SK-N-SH treated with all-trans-retinoic acid at 6 μM for 48 hours (cell line): Measurements from ENCODE around the gene KRT6B.

Experiments used
- ATAC-seq: fragments of 200-7000 bp; cut with Tn5 transposase; 3 replicates; pipeline ENCODE4 v1.9.1; 2020; ENCODE audit warnings: mild to moderate bottlenecking, moderate library complexity
- ARNTL ChIP-seq: fragments of 450-650 bp; formaldehyde crosslinking; IDR thresholded peaks from 2 replicates; pipeline ENCODE4 v1.5.0; 2020; ENCODE audit warnings: low read depth, mild to moderate bottlenecking, moderate library complexity, borderline replicate concordance
- BACH2 ChIP-seq: fragments of 250-450 bp; sonication (Bioruptor Pico); IDR thresholded peaks from 2 replicates; pipeline ENCODE4 v1.9.0; 2021; ENCODE audit warnings: mild to moderate bottlenecking, borderline replicate concordance
- CREB5 ChIP-seq: fragments of 250-450 bp; sonication (Bioruptor Pico); IDR thresholded peaks from 2 replicates; pipeline ENCODE4 v1.5.1; 2020; ENCODE audit warnings: low read depth, mild to moderate bottlenecking, moderate library complexity
- CSDC2 ChIP-seq: fragments of 250-450 bp; sonication (Bioruptor Pico); IDR thresholded peaks from 2 replicates; pipeline ENCODE4 v1.5.0; 2020; ENCODE audit warnings: mild to moderate bottlenecking, moderate library complexity
- CSRNP3 ChIP-seq: fragments of 250-450 bp; sonication (Bioruptor Pico); IDR thresholded peaks from 2 replicates; pipeline ENCODE4 v1.5.1; 2021; ENCODE audit warnings: mild to moderate bottlenecking, moderate library complexity
- GLIS3 ChIP-seq: fragments of 250-450 bp; sonication (Bioruptor Pico); IDR thresholded peaks from 2 replicates; pipeline ENCODE4 v1.5.0; 2020; ENCODE audit warnings: mild to moderate bottlenecking, moderate library complexity
- ISL1 ChIP-seq: fragments of 250-450 bp; sonication (Bioruptor Pico); IDR thresholded peaks from 2 replicates; pipeline ENCODE4 v2.1.2; 2022; ENCODE audit warnings: mild to moderate bottlenecking, moderate library complexity
- OSR1 ChIP-seq: fragments of 250-450 bp; sonication (Bioruptor Pico); IDR thresholded peaks from 2 replicates; pipeline ENCODE4 v1.8.0; 2022; ENCODE audit warnings: moderate library complexity, mild to moderate bottlenecking, inconsistent platforms
- PATZ1 ChIP-seq: fragments of 250-450 bp; sonication (Bioruptor Pico); IDR thresholded peaks from 2 replicates; pipeline ENCODE4 v1.8.0; 2020; ENCODE audit warnings: mild to moderate bottlenecking, moderate library complexity, borderline replicate concordance
- POU6F1 ChIP-seq: fragments of 250-450 bp; sonication (Bioruptor Pico); IDR thresholded peaks from 2 replicates; pipeline ENCODE4 v1.8.0; 2021; ENCODE audit warnings: low read depth, mild to moderate bottlenecking, moderate library complexity, borderline replicate concordance
- RARB ChIP-seq: fragments of 250-450 bp; sonication (Bioruptor Pico); IDR thresholded peaks from 2 replicates; pipeline ENCODE4 v1.8.0; 2021; ENCODE audit warnings: mild to moderate bottlenecking, moderate library complexity
- SNAI2 ChIP-seq: fragments of 250-450 bp; sonication (Bioruptor Pico); IDR thresholded peaks from 2 replicates; pipeline ENCODE4 v1.5.0; 2020; ENCODE audit warnings: mild to moderate bottlenecking, moderate library complexity
- TCF4 ChIP-seq: fragments of 250-450 bp; sonication (Bioruptor Pico); IDR thresholded peaks from 2 replicates; pipeline ENCODE4 v1.8.0; 2021; ENCODE audit warnings: mild to moderate bottlenecking, moderate library complexity, borderline replicate concordance
- TOX ChIP-seq: fragments of 250-450 bp; sonication (Bioruptor Pico); IDR thresholded peaks from 2 replicates; pipeline ENCODE4 v1.8.0; 2021; ENCODE audit warnings: mild to moderate bottlenecking, moderate library complexity, borderline replicate concordance
- ZFP3 ChIP-seq: fragments of 250-450 bp; sonication (Bioruptor Pico); IDR thresholded peaks from 2 replicates; pipeline ENCODE4 v1.5.0; 2020; ENCODE audit warnings: mild to moderate bottlenecking, moderate library complexity
- ZFP30 ChIP-seq: fragments of 450-650 bp; formaldehyde crosslinking; IDR thresholded peaks from 2 replicates; pipeline ENCODE4 v1.5.0; 2022; ENCODE audit warnings: mild to moderate bottlenecking, moderate library complexity
- ZNF565 ChIP-seq: fragments of 450-650 bp; formaldehyde crosslinking; conservative IDR thresholded peaks from 2 replicates; pipeline ENCODE4 v1.5.0; 2020; ENCODE audit warnings: low read depth, mild to moderate bottlenecking, moderate library complexity
- ZNF70 ChIP-seq: fragments of 450-650 bp; formaldehyde crosslinking; IDR thresholded peaks from 2 replicates; pipeline ENCODE4 v1.5.0; 2020; ENCODE audit warnings: mild to moderate bottlenecking, moderate library complexity
- TF ChIP-seq, protein P1 (sequence below): fragments of 250-450 bp; sonication (Bioruptor Pico); IDR thresholded peaks from 2 replicates; pipeline ENCODE4 v1.5.0; 2020; ENCODE audit warnings: mild to moderate bottlenecking, moderate library complexity

KRT6B gene

DNA sequence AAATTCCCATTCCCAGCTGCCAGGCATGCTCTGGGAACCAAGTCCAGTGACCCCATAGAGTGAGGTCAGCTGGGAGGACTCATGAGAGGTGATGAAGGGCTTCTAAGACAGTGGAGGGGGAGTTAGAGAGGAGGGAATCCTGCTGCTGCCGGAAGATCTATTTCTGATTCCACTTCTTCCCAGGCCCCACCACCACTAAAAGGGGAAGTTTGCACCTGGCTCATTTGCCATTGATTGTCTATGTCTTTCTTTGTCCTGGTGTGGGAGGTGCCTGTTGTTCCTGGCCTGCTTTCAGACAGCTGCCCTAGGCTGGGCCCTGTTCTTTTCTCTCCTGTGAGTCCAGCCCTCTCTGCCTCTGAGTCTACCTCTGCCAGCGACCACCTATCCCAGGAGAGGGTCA, 44.1 kb upstream of the KRT6B start:
- no peak for ATAC-seq
- TF ChIP-seq PATZ1 (CRISPR knock-in tag) = no peak
- no peak for TF ChIP-seq BACH2
- no peak for TF ChIP-seq ZFP30 (CRISPR knock-in tag)
- TF ChIP-seq ISL1 = no peak
- TF ChIP-seq ZFP3 = no peak
- no peak for TF ChIP-seq RARB (CRISPR knock-in tag)
- no peak for TF ChIP-seq SNAI2
- no peak for TF ChIP-seq OSR1 (CRISPR knock-in tag)
- TF ChIP-seq ZNF70 = no peak
- no peak for TF ChIP-seq ARNTL (CRISPR knock-in tag)
- TF ChIP-seq CSRNP3 (CRISPR knock-in tag) = no peak
- TF ChIP-seq TOX (CRISPR knock-in tag) = no peak
- TF ChIP-seq POU6F1 (CRISPR knock-in tag) = no peak
- TF ChIP-seq, protein P1, sequence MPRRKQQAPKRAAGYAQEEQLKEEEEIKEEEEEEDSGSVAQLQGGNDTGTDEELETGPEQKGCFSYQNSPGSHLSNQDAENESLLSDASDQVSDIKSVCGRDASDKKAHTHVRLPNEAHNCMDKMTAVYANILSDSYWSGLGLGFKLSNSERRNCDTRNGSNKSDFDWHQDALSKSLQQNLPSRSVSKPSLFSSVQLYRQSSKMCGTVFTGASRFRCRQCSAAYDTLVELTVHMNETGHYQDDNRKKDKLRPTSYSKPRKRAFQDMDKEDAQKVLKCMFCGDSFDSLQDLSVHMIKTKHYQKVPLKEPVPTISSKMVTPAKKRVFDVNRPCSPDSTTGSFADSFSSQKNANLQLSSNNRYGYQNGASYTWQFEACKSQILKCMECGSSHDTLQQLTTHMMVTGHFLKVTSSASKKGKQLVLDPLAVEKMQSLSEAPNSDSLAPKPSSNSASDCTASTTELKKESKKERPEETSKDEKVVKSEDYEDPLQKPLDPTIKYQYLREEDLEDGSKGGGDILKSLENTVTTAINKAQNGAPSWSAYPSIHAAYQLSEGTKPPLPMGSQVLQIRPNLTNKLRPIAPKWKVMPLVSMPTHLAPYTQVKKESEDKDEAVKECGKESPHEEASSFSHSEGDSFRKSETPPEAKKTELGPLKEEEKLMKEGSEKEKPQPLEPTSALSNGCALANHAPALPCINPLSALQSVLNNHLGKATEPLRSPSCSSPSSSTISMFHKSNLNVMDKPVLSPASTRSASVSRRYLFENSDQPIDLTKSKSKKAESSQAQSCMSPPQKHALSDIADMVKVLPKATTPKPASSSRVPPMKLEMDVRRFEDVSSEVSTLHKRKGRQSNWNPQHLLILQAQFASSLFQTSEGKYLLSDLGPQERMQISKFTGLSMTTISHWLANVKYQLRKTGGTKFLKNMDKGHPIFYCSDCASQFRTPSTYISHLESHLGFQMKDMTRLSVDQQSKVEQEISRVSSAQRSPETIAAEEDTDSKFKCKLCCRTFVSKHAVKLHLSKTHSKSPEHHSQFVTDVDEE (CRISPR knock-in tag) = no peak

DNA sequence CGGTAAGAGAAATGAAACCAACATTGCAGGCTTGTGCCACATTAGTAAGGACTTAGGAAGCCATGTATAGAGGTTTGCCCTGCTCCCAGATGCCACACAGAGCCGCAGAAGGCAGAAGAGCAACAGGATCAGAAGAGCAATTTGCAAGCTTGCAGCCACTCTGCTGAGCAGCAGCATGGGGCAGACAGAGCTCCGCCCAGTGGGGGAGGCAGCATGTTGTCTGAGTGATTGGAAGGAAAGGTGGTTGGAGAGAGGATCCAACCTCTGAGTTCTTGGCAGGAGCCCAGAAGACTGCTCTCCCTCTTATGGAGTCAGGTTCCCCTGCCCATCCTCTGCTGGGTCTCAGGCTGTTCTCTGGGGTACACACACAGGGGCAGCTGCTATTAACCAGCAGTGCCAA, 43.4 kb upstream of the KRT6B start:
- no peak for TF ChIP-seq RARB (CRISPR knock-in tag)
- TF ChIP-seq CREB5 (CRISPR knock-in tag) = no peak
- TF ChIP-seq TOX (CRISPR knock-in tag) = no peak
- no peak for TF ChIP-seq CSDC2
- no peak for TF ChIP-seq ISL1
- TF ChIP-seq, all 23 proteins: peak for 0
- ATAC-seq = no peak

- ATAC-seq = no peak
- TF ChIP-seq ISL1 (no peak), ZFP30 (CRISPR knock-in tag) (no peak), ZNF565 (CRISPR knock-in tag) (no peak), SNAI2 (no peak), ZNF70 (no peak), CREB5 (CRISPR knock-in tag) (no peak), PATZ1 (CRISPR knock-in tag) (no peak), RARB (CRISPR knock-in tag) (no peak), ZFP3 (no peak), TCF4 (CRISPR knock-in tag) (no peak), GLIS3 (CRISPR knock-in tag) (no peak), CSRNP3 (CRISPR knock-in tag) (no peak), TOX (CRISPR knock-in tag) (no peak), BACH2 (no peak), ARNTL (CRISPR knock-in tag) (no peak)
Observed at GRCh38 chr12:52494518-52494917, 42.6 kb upstream of the KRT6B start.
